Measurements from ENCODE around the gene LMOD2.
"Not testable (repeated sequence)": the region's sequence is repeated elsewhere in the genome, so short reads cannot be mapped to it uniquely, and the experiment has no call there.

- not testable (repeated sequence) for TF ChIP-seq POLR2A (IDR thresholded peaks at IDR 0.05)
- TF ChIP-seq, protein P1, sequence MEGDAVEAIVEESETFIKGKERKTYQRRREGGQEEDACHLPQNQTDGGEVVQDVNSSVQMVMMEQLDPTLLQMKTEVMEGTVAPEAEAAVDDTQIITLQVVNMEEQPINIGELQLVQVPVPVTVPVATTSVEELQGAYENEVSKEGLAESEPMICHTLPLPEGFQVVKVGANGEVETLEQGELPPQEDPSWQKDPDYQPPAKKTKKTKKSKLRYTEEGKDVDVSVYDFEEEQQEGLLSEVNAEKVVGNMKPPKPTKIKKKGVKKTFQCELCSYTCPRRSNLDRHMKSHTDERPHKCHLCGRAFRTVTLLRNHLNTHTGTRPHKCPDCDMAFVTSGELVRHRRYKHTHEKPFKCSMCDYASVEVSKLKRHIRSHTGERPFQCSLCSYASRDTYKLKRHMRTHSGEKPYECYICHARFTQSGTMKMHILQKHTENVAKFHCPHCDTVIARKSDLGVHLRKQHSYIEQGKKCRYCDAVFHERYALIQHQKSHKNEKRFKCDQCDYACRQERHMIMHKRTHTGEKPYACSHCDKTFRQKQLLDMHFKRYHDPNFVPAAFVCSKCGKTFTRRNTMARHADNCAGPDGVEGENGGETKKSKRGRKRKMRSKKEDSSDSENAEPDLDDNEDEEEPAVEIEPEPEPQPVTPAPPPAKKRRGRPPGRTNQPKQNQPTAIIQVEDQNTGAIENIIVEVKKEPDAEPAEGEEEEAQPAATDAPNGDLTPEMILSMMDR (IDR thresholded peaks at IDR 0.05) = not testable (repeated sequence)
Measured at GRCh38 chr7:123634011-123634573, 21.6 kb upstream of the LMOD2 start.

All from adrenal gland (tissue), 5 donors.